ENCODE measurements around the gene KIF18B.

The KIF18B gene

DNA sequence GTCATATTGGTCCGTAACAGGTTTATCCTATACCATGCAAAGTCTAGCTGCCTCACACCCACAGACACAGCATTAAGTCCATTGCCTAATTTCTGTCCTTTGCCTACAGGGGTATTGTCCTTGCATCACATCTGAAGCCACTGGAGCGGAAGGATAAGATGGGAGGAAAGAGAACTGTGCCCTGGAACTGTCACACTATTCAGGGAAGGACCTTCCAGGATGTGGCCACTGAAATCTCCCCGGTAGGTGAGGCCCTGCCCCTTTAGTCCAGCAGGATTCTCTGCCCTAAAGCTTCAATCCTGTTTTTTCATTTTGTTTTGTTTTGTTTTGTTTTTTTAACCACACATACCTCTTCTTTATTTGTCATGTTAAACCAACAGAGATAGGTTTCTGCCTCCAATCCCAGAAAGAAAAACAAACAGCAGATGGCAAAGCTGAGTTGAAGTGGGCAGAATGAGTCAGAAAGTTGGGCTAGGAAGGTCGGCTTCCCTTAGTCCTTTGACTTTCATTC is 46.1 kb downstream of the KIF18B start:
- Histone ChIP-seq H3K4me3 (ENCODE audit: low read depth in 1 of 2, low read length in 1 of 2) (no peak overlapping the region), H3K4me1 (ENCODE audit: control insufficient read depth in 1 of 2, insufficient read depth in 1 of 2, low read depth in 1 of 2, low read length in 1 of 2) (peaks cover 27 to 41% of the 10 kb centered on the region in 2 experiments), H3K27ac (no peak overlapping the region), H3K36me3 (no peaks in the 10 kb centered on the region), H3K9me3 (no peaks in the 10 kb centered on the region), H3K27me3 (no peaks in the 10 kb centered on the region)
- TF ChIP-seq, protein P1, sequence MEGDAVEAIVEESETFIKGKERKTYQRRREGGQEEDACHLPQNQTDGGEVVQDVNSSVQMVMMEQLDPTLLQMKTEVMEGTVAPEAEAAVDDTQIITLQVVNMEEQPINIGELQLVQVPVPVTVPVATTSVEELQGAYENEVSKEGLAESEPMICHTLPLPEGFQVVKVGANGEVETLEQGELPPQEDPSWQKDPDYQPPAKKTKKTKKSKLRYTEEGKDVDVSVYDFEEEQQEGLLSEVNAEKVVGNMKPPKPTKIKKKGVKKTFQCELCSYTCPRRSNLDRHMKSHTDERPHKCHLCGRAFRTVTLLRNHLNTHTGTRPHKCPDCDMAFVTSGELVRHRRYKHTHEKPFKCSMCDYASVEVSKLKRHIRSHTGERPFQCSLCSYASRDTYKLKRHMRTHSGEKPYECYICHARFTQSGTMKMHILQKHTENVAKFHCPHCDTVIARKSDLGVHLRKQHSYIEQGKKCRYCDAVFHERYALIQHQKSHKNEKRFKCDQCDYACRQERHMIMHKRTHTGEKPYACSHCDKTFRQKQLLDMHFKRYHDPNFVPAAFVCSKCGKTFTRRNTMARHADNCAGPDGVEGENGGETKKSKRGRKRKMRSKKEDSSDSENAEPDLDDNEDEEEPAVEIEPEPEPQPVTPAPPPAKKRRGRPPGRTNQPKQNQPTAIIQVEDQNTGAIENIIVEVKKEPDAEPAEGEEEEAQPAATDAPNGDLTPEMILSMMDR (IDR thresholded peaks at IDR 0.05), result no peak

DNA sequence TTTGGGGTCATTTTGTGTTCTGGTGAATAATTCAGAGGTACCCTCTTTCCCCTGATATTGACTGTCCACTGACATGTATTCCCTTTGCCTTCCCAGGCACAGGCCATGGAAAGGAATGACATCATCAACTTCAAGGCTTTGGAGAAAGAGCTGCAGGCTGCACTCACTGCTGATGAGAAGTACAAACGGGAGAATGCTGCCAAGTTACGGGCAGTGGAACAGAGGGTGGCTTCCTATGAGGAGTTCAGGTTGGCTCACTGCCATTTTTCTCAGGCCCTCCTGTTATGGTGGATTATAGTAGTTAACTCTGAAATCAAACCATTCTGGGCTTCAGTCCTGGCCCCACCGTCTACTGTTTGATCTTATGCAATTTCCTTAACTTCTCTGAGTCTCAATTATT is 46.7 kb downstream of the KIF18B start:
- TF ChIP-seq, protein P1 (IDR thresholded peaks at IDR 0.05), result no peak
- H3K4me1 ChIP-seq (ENCODE audit: control insufficient read depth in 1 of 2, insufficient read depth in 1 of 2, low read depth in 1 of 2, low read length in 1 of 2), result peaks cover 27 to 41% of the 10 kb centered on the region in 2 experiments
- H3K27ac ChIP-seq, result no peak overlapping the region
- no peak overlapping the region for H3K4me3 ChIP-seq (ENCODE audit: low read depth in 1 of 2, low read length in 1 of 2)
- H3K36me3 ChIP-seq, result no peaks in the 10 kb centered on the region
- no peaks in the 10 kb centered on the region for H3K9me3 ChIP-seq
- no peaks in the 10 kb centered on the region for H3K27me3 ChIP-seq

DNA sequence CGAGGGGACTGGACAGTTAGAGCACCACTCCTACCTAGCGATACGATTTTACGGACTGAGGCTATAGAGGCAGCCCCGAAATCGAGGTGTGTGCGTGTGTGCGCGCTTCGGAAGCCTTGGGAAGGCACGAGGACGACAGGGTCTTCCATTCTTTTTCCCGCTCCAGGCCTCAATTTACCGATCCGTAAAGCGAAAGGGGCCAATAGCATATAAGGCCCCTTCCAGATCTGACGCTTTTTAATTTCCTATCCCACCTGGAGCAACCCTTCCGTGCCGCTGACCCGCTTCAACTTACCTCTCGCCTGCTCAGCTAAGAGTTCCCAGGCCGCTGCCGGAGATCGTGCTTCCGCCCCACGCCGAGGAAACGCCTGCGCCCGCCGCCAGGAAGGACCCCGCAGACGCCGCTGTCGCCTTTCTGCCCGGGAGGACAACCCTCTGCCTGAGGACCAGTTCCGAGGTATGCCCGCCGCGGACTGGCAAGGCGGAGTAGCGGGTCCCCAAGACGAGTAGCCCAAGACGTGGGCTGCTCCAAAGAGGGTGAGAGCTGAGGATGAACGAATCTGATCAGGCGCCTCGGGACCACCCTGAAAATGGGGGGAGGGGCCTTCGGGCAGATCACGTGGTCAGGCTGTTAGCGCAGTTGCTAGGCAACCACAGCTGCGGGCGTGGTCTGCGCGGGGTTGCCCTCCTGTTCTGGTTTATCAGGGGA is 48.3 kb downstream of the KIF18B start, which contains the start of gene EFTUD2:
EFTUD2 (minus strand) TSS at position 372 of the 709 bp plus-strand sequence. CDS start 4,924 bp downstream, outside the sequence.
- peak within 1 kb of the TSS; percentile 77 to 87 for H3K4me3 ChIP-seq (ENCODE audit: low read depth in 1 of 2, low read length in 1 of 2)
- TF ChIP-seq, protein P1 (IDR thresholded peaks at IDR 0.05), result peak; percentile 41

DNA sequence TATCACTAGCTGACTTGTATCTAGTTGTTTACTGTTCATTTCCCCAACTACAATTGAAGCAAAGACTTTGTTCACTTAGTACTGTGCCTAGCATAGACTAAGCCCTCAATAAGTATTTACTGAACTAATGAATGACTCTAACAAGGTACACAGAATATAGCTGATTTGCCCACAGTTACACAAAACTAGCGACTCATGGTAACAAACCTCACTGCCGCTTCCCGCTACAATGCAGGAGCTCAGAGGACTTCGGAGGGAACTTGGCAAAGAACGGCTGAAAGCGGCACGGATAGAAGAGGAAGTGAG is 48.9 kb downstream of the KIF18B start:
- TF ChIP-seq, protein P1 (IDR thresholded peaks at IDR 0.05), result no peak
- H3K27me3 ChIP-seq, result no peaks in the 10 kb centered on the region

More for the DNA sequence above, 48.3 kb downstream of the KIF18B start, which contains the start of gene EFTUD2:
- Histone ChIP-seq H3K9me3 (no peaks in the 10 kb centered on the region), H3K27ac (peak within 1 kb of the TSS; percentile 92), H3K4me1 (ENCODE audit: control insufficient read depth in 1 of 2, insufficient read depth in 1 of 2, low read depth in 1 of 2, low read length in 1 of 2) (peaks cover 27 to 41% of the 10 kb centered on the region in 2 experiments), H3K36me3 (peaks cover 2% of the 10 kb centered on the region), H3K27me3 (no peaks in the 10 kb centered on the region)

DNA sequence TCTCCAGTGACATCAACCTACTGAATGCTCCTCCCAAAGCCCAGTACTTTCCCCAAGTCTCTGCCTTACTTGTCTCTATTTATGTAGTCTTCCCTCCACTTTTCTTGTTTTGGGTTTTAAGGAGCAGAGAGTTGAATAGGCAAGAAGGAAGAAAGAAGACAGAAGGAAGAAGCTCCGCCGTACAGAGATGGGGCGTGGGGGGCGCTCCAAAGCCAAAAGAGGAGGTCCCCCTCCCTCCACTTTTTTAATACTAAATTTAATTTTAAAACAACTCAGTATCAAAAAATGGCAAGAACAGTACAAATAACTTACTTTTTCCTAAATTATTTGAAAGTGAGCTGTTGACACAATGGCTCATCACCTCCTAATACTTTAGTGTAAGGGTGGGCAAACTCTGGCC is 52.9 kb downstream of the KIF18B start:
- peaks cover 10 to 17% of the 10 kb centered on the region in 2 experiments for H3K4me1 ChIP-seq (ENCODE audit: control insufficient read depth in 1 of 2, insufficient read depth in 1 of 2, low read depth in 1 of 2, low read length in 1 of 2)
- H3K27me3 ChIP-seq, result no peaks in the 10 kb centered on the region
- H3K27ac ChIP-seq, result no peak overlapping the region
- no peaks in the 10 kb centered on the region for H3K9me3 ChIP-seq
- peaks cover 23% of the 10 kb centered on the region for H3K36me3 ChIP-seq
- TF ChIP-seq, protein P1 (IDR thresholded peaks at IDR 0.05), result no peak
- no peak overlapping the region for H3K4me3 ChIP-seq (ENCODE audit: low read depth in 1 of 2, low read length in 1 of 2)

More for the DNA sequence above, 48.9 kb downstream of the KIF18B start:
- H3K27ac ChIP-seq, result peak overlapping the region; percentile 92
- H3K4me1 ChIP-seq (ENCODE audit: control insufficient read depth in 1 of 2, insufficient read depth in 1 of 2, low read depth in 1 of 2, low read length in 1 of 2), result peaks cover 27 to 41% of the 10 kb centered on the region in 2 experiments
- H3K4me3 ChIP-seq (ENCODE audit: low read depth in 1 of 2, low read length in 1 of 2), result peak overlapping the region; percentile 77 to 87
- no peaks in the 10 kb centered on the region for H3K9me3 ChIP-seq
- peaks cover 7% of the 10 kb centered on the region for H3K36me3 ChIP-seq
